Retinal pigment epithelial cell (primary cell): ENCODE measurements around the gene EPN3.
A peak's percentile ranks its signal among the peaks of the same experiment; 100 is the strongest.

Experiments used
- DNase-seq: peaks from one replicate; pipeline ENCODE4 v3.0.0-alpha.2; 2010; ENCODE audit warnings: low read depth
- H3K4me3 ChIP-seq: 2 replicates; pipeline ENCODE4 v1.5.1; 2011; ENCODE audit warnings: mild to moderate bottlenecking, low read length, control low read depth, moderate library complexity
- CTCF ChIP-seq: conservative IDR thresholded peaks from 2 replicates; pipeline ENCODE4 v1.5.1; 2011; ENCODE audit warnings: low read depth, low read length, control low read depth, inconsistent platforms

Gene EPN3

DNA sequence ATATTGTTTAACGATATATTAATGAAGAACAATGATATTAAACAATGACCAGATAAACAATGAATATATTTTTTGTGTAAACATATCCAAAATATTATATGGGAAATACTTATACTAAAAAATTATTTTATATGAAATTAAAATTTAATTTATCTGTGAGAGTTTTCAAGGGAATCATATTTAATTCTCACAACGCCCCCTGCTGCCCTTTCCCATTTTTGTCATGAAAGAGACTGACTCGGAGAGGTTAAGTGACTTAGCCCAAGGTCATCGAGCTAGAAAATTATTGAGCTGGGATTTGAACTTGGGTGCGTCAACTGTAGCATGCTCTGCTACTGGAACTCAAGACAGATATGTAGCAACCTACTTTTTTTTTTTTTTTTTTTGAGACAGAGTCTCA, 31.5 kb upstream of the EPN3 start:
- peak; percentile 45 for TF ChIP-seq CTCF
- no peak overlapping the region for H3K4me3 ChIP-seq
- DNase-seq: no peak

- no peak overlapping the region for H3K4me3 ChIP-seq
- no peak for TF ChIP-seq CTCF
- DNase-seq: no peak
Measured at GRCh38 chr17:50502301-50502990, 30.1 kb upstream of the EPN3 start.

DNA sequence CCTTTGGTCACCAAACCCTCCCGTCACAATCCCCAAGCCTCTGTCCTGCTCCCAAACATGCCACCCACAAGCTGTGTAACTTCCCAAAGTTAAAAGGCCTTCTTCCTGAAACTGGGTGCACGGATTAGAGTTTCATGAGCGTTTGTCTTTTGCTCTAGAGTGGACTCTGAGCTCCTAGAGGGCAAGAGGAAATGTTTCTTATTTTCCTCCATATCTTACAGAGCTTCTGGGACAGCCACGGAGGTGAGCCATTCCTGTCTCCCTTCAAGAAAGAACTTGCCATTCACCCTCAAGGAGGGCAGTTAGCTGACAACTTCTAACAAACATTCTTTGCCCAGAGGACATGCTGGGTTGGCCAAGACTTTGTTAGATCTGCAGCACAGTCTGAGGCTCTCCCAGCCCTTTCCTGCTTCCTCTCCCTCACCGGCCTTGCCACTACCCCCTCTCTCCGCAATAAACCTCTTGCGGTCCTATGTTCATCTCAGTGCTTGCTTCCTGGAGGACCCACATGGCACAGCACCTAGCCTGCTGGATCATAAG, 26.9 kb upstream of the EPN3 start:
- no peak overlapping the region for H3K4me3 ChIP-seq
- no peak for DNase-seq
- TF ChIP-seq CTCF: no peak

GRCh38 chr17:50506298-50506697, 26.2 kb upstream of the EPN3 start:
- TF ChIP-seq CTCF: no peak
- H3K4me3 ChIP-seq: no peak overlapping the region
- DNase-seq: no peak

- H3K4me3 ChIP-seq: peak within 1 kb of the TSS; percentile 54
- no peak for DNase-seq
- peak; percentile 23 for TF ChIP-seq CTCF
Measured at GRCh38 chr17:50507871-50508572, 24.5 kb upstream of the EPN3 start, which contains the start of gene MYCBPAP. Gene MYCBPAP, plus strand, starts transcription at chr17:50508439. Its CDS starts 236 bp downstream, at chr17:50508675.

DNA sequence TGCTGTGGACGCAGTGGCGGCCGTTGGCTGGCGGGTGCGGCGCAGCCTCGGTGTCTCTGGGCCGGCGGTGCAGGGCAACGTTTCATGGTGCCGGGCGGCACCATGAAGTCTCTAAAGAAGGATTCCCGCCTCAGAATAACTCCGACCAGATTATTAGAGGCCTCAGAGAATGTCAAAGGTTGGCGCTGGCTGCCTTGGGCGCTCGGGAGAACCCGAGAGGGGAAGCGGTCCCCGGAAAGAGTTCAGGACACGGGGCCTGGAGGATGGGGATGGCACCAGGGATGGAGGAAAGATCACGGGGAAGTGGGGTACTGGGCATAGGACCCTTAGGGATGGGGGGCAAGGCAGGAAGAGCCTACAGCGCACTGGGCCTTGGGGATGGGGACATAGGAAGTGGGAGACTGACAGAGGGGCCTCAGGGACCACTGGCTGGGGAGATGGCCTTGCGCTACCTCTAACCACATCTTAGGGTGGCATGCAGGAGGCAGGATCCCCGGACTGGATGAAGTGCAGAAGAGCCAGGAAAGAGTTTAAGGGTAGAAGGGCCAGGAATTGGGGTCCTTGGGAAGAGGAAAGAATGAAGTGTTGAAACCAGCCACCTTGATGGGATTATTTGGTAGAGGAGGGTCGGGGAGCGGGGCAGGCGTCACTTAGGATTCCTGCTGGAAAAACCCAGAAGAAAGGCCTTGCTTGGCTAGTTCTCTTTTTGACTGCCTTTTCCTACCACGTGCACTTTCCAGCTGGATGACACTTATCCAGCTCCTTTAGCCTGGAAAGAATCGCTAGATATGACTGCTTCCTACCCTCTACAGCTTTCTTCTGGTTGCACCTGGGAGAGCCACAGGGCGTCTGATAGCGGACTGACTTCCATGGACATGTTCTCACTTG, 23.7 kb upstream of the EPN3 start:
- H3K4me3 ChIP-seq: peak overlapping the region; percentile 54
- TF ChIP-seq CTCF: no peak
- DNase-seq: no peak
